ENCODE measurements around the gene METTL1.

Gene METTL1

DNA sequence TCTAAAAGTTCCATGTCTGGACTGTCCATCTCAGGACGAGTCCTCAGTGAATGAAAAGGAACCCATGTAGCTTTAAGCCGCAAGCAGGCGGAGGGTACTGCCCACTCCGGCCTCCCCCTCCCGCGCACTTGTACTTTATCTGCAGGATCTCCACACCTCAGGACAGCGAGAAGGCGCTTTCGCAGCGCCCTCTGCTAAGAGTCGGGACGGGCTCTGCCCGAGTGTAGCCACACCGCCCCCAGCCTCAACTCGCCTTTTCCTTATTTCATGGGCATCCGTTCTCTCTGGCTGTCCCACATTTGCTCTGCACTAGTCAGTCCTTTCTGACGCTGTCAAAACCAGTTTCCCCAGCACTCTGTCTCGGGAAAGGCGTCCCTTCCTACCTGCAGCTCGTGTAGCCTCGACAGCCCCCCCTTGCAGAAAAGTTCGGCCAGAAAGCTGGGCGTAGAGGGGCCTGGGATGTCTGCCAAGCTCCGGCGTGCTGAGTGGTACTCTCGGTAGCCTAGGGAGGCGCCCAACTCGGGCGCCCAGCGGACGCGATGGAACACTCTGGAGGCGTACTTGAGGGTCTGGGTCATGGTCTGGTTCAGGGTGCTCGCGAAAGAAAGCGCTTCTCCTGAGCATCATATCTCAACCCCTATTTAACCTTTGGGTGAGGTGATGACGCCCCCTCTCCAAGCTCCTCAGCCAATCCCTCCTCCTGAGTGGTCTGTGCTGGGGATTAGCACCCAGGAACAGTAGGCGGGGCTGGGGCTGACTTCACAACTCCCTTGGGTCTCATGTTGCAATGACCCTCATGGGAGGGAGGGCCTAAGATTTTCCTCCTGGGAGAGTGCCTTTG is 5.2 kb downstream of the METTL1 start, which contains the start of gene CYP27B1:
Gene CYP27B1, minus strand, starts transcription at position 615 of the 841 bp plus-strand sequence. Its CDS starts 37 bp downstream, at position 578.
- no peak for DNase-seq

GRCh38 chr12:57765698-57766463 is 6.0 kb downstream of the METTL1 start:
- DNase-seq, result no peak

GRCh38 chr12:57765003-57765697 is 6.8 kb downstream of the METTL1 start:
- DNase-seq, result peak; percentile 31

GRCh38 chr12:57764662-57765002 is 7.3 kb downstream of the METTL1 start:
- no peak for DNase-seq

- no peak for DNase-seq
Measured at GRCh38 chr12:57763881-57764661, 7.8 kb downstream of the METTL1 start.

DNA sequence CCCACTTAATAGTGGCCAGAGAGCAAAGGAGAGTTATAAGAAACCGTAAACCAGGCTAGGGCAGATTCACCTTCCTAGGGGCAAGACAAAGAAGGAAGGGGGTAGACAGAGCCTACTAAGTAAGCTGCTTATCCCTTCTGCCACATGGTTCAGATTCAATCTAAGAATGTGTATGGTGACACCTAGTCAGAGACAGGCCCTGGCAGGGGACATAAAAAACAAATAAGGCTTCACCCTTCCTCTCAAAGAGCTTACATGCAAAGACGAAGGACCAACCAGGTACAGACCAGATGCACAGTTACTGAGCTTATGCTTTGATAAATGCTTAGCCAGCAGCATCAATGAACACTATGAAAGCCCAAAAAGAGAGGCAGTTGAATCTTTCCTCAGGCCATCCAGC is 9.4 kb downstream of the METTL1 start:
- DNase-seq, result no peak

- DNase-seq, result no peak
Measured at GRCh38 chr12:57761391-57761998, 10.4 kb downstream of the METTL1 start.

DNA sequence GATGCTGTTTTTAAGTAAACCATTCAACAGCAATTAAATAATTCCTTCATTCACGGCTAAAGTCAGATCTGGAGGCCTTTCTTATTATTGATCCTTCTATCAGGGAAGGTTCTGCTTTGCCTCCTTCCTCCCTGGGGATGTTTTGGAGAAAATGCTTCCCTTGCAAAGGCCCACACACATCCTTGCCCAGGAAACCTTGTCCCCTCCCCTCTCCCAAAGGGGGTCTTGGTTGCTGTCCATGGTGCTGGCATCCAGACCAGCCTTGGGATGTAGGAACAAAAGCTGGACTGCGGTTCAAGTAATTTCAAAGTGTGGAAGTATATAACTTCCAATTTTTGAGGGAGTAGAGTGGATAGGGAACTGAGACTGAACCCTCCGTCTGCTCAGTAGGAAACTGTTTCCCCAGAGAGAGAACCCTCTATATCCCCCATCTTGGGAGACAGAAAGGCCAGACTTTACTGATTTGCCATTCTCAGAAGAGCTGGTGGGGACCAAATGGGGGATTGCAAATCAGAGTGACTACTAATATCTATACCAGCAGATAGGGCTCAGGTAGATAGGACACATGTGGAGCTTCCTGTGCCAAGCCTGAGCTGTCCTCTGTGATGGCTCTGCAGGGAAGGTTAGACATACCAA is 11.4 kb downstream of the METTL1 start:
- no peak for DNase-seq

DNA sequence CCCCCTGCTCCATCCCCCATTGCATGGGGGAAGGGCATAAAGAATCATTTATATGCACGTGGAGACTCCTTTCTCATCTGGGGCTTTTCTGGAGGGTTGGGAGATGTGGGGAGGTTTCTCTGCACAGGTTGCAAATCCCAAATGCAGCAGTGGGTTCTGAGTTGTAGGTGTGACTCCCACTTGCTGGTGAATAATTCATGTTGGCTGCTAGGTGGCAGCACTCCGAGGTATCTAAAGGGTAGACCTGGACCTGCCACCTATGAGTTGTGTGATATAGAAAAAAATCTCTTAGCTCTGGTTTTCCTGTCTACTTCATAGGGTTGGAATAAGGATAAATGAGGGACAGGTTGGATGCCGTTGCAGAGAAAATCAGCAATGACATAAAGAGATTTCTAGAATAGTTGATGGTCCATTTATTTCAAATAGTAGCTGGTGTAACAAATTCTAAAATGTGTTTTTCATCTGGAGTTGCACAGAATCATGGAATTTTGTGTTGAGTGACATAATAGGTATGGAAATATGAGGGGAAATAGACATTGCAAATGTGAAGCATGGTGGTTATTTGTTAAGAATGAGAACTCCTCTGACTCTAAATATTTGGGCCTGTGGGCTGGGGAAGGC is 12.4 kb downstream of the METTL1 start:
- no peak for DNase-seq

DNA sequence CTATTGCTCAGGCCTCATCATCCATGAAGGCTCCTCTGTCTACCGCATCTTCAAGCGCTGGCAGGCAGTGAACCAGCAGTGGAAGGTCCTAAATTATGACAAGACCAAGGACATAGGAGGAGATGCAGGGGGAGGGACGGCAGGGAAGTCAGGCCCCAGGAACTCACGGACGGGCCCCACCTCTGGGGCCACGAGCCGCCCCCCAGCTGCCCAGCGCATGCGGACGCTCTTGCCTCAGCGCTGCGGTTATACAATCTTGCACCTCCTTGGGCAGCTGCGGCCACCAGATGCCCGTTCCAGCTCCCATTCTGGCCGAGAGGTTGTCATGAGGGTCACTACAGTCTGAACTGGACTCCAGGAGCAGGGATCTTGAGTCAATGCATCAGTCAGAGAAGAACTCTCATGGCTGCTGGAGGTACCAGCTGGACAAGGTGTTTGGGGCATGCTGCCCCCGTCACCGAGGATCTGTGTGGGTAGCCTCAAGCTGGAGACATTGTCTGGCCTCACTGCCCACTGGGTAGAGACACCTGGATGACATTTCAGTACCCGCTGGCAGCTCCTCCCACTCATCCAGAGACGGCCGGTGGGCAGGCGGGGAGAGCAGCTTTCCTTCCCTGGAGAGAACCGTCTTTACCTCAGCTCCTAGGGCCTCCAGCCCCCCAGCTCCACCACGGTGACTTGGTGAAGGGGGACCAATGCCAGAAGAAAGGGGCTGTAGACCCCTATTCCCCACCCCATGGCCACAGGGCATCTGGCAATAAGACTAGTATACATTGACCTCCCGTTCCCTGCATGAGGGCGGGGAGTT is 13.1 kb downstream of the METTL1 start:
- no peak for DNase-seq

DNA sequence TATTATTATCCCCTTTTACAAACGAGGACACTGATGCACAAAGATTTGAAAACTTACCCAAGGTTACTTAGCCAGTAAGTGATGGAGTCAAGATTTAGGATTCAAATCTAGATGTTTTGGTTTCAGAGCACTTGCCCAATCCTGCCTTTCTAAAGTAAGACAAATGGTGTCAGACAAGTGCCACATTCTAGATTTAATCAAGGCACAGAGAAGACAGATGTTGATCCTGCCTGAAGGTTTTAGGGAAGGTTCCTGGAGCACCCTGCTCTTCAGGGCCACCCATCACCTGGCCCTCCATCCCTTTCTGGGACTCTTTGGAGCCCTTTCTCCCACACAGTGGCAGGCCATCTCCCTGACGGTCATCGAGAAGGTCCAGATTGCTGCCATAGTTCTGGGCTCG is 14.1 kb downstream of the METTL1 start:
- no peak for DNase-seq

DNA sequence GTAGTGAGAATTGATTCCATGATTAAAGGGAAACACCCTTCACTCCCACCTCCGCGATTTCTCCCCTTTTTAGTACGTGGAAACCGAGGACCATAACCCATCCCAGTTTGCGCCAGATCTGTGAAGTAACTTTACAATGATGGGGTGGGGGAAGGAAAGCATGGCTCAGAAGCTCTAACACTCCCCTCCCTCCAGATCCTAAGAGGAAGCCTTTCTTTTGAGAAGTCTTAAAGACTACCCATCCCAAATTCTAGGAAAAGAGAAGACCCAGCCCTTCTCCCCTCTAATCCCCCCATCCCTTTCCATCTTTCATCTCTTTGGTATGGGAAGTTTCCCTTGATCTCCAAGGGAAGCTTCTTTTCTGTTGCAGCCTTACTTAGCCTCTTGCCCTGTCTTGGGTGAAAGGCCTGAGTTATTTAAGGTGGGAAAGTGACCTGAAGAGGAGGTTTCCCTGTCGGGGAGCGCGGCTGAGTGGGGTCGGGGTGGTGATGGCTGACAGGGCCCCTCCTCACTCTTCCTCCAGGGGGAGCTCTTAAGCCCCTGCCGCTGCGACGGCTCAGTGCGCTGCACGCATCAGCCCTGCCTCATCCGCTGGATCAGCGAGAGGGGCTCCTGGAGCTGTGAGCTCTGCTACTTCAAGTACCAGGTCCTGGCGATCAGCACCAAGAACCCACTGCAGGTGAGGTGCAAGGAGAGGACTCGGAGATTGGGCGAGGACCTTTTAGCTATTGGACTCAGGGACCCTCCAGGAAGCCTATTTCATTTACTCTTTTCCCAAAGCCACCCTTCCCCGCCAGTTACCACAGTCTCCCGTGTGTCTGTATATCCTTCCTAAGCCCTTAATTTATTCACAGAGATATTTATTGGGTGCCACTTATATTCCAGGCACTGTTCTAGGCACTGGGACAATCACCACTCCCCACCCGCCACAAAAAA is 15.2 kb downstream of the METTL1 start:
- DNase-seq, result peak; percentile 60

DNA sequence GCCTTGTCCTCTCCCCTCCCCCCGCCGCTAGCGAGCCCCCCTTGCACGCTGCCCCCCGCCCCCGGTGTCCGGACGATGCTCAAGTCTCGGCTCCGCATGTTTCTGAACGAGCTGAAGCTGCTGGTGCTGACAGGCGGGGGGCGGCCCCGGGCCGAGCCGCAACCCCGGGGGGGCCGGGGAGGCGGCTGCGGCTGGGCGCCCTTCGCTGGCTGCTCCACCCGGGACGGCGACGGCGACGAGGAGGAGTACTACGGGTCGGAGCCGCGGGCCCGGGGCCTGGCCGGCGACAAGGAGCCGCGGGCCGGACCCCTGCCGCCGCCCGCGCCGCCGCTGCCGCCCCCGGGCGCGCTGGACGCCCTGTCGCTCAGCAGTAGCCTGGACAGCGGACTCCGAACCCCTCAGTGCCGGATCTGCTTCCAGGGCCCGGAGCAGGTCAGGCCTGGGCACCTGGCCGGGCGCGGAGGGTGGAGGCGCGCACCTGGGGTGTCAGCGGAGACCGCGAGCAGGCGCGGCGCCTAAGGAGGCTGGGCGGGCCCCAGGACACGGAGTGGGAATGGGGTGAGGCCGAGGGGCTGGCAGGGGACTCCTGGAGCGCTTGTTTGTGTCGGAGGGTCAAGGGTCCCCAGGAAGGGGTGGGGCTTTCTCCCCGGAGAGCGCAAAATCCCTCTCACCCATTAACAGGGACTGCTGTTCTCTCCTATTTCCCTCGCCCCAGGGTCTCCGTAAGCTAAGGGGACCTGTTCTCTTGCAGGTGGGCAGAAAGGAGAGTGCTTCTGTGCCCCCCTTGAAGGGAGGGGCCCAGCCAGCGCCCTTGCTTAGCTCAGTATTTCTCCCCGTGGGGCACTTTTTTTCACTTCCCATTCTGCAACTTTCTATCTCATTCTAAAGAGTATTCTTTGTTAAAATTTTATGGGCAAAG is 16.2 kb downstream of the METTL1 start:
- DNase-seq, result no peak

DNA sequence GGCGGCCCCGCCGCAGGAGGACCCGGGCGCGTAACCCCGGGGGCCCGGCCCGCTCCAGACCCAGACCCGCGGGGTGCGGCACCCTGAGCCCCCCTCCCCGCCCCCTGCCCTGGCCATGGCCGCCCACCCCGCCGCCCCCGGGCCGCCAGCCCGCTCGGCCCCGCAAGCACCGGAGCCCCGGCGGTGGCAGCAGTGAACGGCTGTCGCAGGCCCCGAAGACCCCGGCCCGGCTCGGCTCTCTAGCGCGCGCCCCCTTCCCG is 16.8 kb downstream of the METTL1 start:
- no peak for DNase-seq

DNA sequence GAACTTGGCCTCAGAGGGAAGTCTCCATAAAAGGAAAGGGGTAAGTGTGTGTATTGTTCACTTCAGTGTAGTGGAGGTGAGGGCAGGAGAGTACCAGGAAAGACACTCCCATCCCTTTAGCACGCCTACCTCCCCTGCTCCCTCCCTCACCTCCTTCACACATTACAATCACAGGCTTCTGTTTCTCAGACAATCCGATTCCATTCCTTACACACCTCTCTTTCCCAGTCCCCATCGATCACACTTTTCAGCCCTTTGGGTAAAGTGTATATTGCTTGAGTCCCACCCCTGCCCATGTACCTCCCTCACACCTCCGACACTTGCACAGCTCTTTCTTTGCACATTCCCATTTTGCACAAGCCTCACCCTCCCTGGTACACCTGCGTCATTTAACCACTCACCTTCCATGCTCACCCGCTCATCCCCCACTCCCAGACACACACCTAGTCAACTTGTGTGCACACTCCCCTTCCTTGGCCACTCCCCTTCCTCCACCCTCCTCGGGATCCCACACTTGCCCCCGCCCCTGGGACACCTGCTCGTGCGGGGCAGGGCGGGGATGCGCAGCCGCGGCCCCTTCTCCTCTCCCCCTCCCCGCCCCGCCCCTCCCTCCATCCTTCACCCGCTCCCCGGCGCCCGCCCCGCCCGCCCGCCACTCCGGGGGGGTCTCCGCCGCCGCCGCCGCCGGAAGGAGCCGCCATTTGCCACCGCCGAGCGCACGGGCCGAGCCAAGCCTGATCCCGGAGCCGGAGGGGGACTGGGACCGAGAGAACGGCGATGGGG is 17.3 kb downstream of the METTL1 start, which contains the start of gene MARCHF9:
Gene MARCHF9, plus strand, starts transcription at position 693 of the 783 bp plus-strand sequence. CDS start 426 bp downstream, outside the sequence.
- peak; percentile 73 for DNase-seq

DNA sequence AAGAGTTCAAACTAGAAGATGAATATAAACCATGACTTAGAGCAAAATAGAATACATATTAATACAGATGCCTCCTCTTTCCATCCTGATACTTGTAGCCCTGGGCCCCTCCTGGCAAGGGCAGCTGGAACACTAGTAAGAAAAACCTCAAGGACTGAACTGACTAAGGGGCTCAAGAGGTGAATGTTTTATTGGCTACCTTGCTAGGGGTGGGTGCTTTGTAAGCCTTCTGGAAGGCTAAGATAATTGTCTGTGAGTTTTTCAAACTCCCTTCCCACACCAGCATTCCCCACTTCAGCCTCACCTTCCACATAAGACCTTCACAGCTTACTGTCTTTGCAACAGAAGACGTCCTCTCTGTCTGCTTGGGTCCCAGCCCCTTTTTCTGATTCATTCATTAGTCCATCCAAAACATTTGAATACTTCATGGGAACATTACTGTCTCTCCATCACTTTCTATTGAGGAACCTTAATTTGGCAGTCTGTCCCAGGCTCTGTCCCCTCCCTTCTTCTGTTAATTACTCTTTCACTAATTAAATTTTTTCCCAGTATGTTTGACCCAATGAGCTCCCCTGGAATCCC is 18.1 kb downstream of the METTL1 start:
- DNase-seq, result no peak

DNA sequence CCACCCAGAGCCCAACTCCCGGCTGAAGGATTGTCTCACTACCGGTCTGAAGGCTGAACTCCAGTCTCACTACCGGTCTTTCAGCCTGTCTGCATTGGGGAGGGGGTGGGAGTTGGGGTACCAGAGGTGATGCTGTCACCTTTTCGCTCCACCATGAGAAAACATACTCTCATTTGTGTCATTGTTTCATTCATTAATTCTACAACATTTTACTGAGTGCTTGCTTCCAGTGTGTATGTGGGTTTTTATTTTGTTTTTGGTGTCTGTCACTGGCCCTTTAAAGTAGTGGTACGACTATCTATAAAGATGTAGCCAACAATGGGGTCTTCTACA is 19.3 kb downstream of the METTL1 start:
- no peak for DNase-seq

Data from activated CD4-positive, alpha-beta T cell treated with anti-CD3 and anti-CD28 coated beads for 1 hour (primary cell).